Thoracic aorta (tissue), 2 donors: ENCODE results near the gene NPAS3. TPM values are rescaled to one million over a fixed set of nuclear protein-coding genes. Genes with fewer than 3 reads are reported as not detected.

Experiments used
- ATAC-seq: fragments of 150-250 bp; one replicate; pipeline ENCODE4 v1.8.0; 2017; ENCODE audit warnings: low read depth; ENCODE audit not compliant: insufficient number of reproducible peaks, low FRiP score
- DNase-seq: peaks from one replicate; pipeline ENCODE4 v3.0.0-alpha.2; 2020; ENCODE audit warnings: low spot score
- H3K27ac ChIP-seq, 2 donors: fragments of 200-600 bp; sonication (generic); 1 replicate in 1 of 2; 2 replicates in 1 of 2; pipeline ENCODE4 v1.5.1; 2016; ENCODE audit warnings: mild to moderate bottlenecking in 2 of 2, moderate library complexity in 2 of 2
- H3K27me3 ChIP-seq: fragments of 200-600 bp; sonication (generic); replicated peaks from 2 replicates; pipeline ENCODE4 v1.6.0; 2016; ENCODE audit warnings: mild to moderate bottlenecking; ENCODE audit not compliant: insufficient read depth
- H3K36me3 ChIP-seq: fragments of 200-600 bp; sonication (generic); one replicate; pipeline ENCODE4 v1.5.1; 2016
- H3K4me1 ChIP-seq, 2 donors: fragments of 200-600 bp; sonication (generic); 1 replicate in 1 of 2; 2 replicates in 1 of 2; pipeline versions ENCODE4 v1.5.1 to v1.6.0; 2016; ENCODE audit warnings: low read depth in 2 of 2, mild to moderate bottlenecking in 1 of 2; ENCODE audit not compliant: control insufficient read depth in 1 of 2
- H3K4me3 ChIP-seq: fragments of 200-600 bp; sonication (generic); 2 replicates; pipeline ENCODE4 v1.5.1; 2016; ENCODE audit warnings: mild to moderate bottlenecking
- H3K9me3 ChIP-seq: fragments of 200-600 bp; sonication (generic); 2 replicates; pipeline ENCODE4 v1.5.1; 2016
- total RNA-seq, 2 donors: library from RNA; depleted of rRNA; stranded (reverse); fragments of >200 nt; gene quantifications; one replicate each; pipeline versions ENCODE4 v1.1.0 to v1.2.3, GENCODE V29; 2016
- TF ChIP-seq, protein P1 (sequence below): fragments of 200-600 bp; sonication (generic); IDR thresholded peaks from one replicate; pipeline ENCODE4 v1.5.1; 2019; ENCODE audit warnings: antibody characterized with exemption

NPAS3 gene
- total RNA-seq, 2 donors from 2014 or later, result 1.1 TPM; not detected in 1

- no peaks in the 10 kb centered on the region for H3K36me3 ChIP-seq
- DNase-seq (no peak), ATAC-seq (no peak)
- H3K27ac ChIP-seq, result no peak overlapping the region
- no peak overlapping the region for H3K4me3 ChIP-seq
- TF ChIP-seq, protein P1, sequence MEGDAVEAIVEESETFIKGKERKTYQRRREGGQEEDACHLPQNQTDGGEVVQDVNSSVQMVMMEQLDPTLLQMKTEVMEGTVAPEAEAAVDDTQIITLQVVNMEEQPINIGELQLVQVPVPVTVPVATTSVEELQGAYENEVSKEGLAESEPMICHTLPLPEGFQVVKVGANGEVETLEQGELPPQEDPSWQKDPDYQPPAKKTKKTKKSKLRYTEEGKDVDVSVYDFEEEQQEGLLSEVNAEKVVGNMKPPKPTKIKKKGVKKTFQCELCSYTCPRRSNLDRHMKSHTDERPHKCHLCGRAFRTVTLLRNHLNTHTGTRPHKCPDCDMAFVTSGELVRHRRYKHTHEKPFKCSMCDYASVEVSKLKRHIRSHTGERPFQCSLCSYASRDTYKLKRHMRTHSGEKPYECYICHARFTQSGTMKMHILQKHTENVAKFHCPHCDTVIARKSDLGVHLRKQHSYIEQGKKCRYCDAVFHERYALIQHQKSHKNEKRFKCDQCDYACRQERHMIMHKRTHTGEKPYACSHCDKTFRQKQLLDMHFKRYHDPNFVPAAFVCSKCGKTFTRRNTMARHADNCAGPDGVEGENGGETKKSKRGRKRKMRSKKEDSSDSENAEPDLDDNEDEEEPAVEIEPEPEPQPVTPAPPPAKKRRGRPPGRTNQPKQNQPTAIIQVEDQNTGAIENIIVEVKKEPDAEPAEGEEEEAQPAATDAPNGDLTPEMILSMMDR, result no peak
- no peaks in the 10 kb centered on the region for H3K4me1 ChIP-seq
- no peaks in the 10 kb centered on the region for H3K9me3 ChIP-seq
- H3K27me3 ChIP-seq, result no peaks in the 10 kb centered on the region
These were observed 425.8 kb downstream of the NPAS3 start for GRCh38 chr14:33364466-33364865.

- H3K27me3 ChIP-seq, result no peaks in the 10 kb centered on the region
- DNase-seq, result no peak
- TF ChIP-seq, protein P1, result no peak
These were observed 430.4 kb downstream of the NPAS3 start for GRCh38 chr14:33369041-33369440.

DNA sequence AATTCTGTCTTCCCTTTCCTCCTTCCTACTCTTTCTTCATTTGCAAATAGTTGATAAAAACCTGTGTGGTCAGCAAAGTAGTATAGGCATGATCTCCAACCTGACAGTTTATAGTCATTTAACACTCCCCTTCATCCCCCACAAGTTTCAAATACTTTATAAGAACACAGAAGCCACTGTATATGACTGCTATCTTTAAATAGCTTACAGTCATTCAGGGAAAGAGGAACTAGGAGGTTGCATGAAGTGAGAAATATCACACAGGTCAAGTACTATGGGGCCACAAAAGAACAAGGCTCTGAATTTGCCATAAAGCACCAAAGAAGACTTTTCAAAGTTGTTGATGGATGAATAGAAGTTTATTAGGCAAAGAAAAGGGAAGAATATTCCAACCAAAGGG lies 431.3 kb downstream of the NPAS3 start:
- Histone ChIP-seq H3K4me1 (no peaks in the 10 kb centered on the region), H3K9me3 (no peaks in the 10 kb centered on the region), H3K27ac (no peak overlapping the region), H3K36me3 (no peaks in the 10 kb centered on the region), H3K4me3 (no peak overlapping the region), H3K27me3 (no peaks in the 10 kb centered on the region)
- DNase-seq, result no peak
- no peak for ATAC-seq
- TF ChIP-seq, protein P1, result no peak

More at GRCh38 chr14:33369041-33369440, 430.4 kb downstream of the NPAS3 start:
- Histone ChIP-seq H3K36me3 (no peaks in the 10 kb centered on the region), H3K27ac (no peak overlapping the region), H3K9me3 (no peaks in the 10 kb centered on the region), H3K4me3 (no peak overlapping the region), H3K4me1 (no peaks in the 10 kb centered on the region)
- no peak for ATAC-seq

- ATAC-seq (no peak), DNase-seq (no peak)
- H3K36me3 ChIP-seq, result no peaks in the 10 kb centered on the region
- no peak overlapping the region for H3K4me3 ChIP-seq
- TF ChIP-seq, protein P1, result no peak
- no peaks in the 10 kb centered on the region for H3K27me3 ChIP-seq
- no peak overlapping the region for H3K27ac ChIP-seq
- H3K4me1 ChIP-seq, result no peaks in the 10 kb centered on the region
- no peaks in the 10 kb centered on the region for H3K9me3 ChIP-seq
These were observed 431.7 kb downstream of the NPAS3 start for GRCh38 chr14:33370426-33370825.

DNA sequence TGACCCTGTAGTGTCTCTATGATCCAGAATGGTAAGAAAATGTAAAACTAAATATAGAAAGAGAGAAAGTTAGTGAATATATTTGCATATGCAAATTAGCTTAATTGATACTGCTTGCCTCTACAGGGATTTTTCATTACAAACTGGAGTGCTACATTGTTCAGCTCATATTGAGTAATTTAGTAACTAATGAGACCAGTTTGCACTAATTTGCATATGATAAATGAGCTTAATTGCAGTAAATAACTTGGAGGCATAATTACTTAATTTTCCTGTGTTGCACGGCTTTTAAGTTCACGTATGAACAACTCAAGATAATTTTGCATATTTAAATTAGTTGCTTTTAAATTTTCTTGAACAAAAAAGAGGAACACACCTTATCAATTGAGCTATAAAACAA lies 436.5 kb downstream of the NPAS3 start:
- no peak for DNase-seq
- H3K27me3 ChIP-seq, result no peaks in the 10 kb centered on the region
- no peak overlapping the region for H3K4me3 ChIP-seq
- TF ChIP-seq, protein P1, result no peak
- H3K9me3 ChIP-seq, result no peaks in the 10 kb centered on the region
- H3K27ac ChIP-seq, result no peak overlapping the region
- ATAC-seq, result no peak
- H3K36me3 ChIP-seq, result no peaks in the 10 kb centered on the region
- H3K4me1 ChIP-seq, result no peaks in the 10 kb centered on the region
